Heart right ventricle (tissue), 16 donors: ENCODE measurements around the gene PCK1. TPM values are rescaled to one million over a fixed set of nuclear protein-coding genes. Genes with fewer than 3 reads are reported as not detected.

Experiments
- ATAC-seq, 8 donors: fragments of 200-7000 bp; cut with Tn5 transposase; one replicate each; pipeline ENCODE4 v1.9.1; 2020; ENCODE audit warnings: mild to moderate bottlenecking in 8 of 8, moderate library complexity in 8 of 8, moderate number of reproducible peaks in 1 of 8
- DNase-seq, 2 donors: peaks; one replicate each; pipeline ENCODE4 v3.0.0-alpha.2; 2020
- H3K27ac ChIP-seq, 10 donors: fragments of 200-600 bp; sonication (generic) in 2 of 10; one replicate each; pipeline versions ENCODE4 v1.5.0 to v1.8.0; 2020 to 2022; ENCODE audit warnings: mild to moderate bottlenecking in 3 of 10
- H3K27me3 ChIP-seq, 7 donors: fragments of 200-600 bp; one replicate each; pipeline ENCODE4 v1.8.0; 2021 to 2022; ENCODE audit warnings: mild to moderate bottlenecking in 2 of 7
- H3K36me3 ChIP-seq, 9 donors: fragments of 200-600 bp; sonication (generic) in 1 of 9; one replicate each; pipeline versions ENCODE4 v1.5.0 to v1.8.0; 2020 to 2022; ENCODE audit warnings: mild to moderate bottlenecking in 2 of 9
- H3K4me1 ChIP-seq, 9 donors: fragments of 200-600 bp; sonication (generic) in 1 of 9; one replicate each; pipeline versions ENCODE4 v1.5.0 to v1.8.0; 2020 to 2022; ENCODE audit warnings: mild to moderate bottlenecking in 4 of 9
- H3K4me3 ChIP-seq, 10 donors: fragments of 200-600 bp; sonication (generic) in 2 of 10; one replicate each; pipeline versions ENCODE4 v1.5.0 to v1.8.0; 2020 to 2022; ENCODE audit warnings: mild to moderate bottlenecking in 7 of 10, moderate library complexity in 2 of 10
- H3K9me3 ChIP-seq, 11 donors: fragments of 200-600 bp in 10 of 11; sonication (generic) in 2 of 11; one replicate each; pipeline versions ENCODE4 v1.5.0 to v1.8.0; 2013 to 2022; ENCODE audit warnings: mild to moderate bottlenecking in 2 of 11, control low read depth in 1 of 11, moderate library complexity in 1 of 11
- CTCF ChIP-seq, 9 donors: fragments of 200-600 bp; sonication (generic) in 2 of 9; IDR thresholded peaks; one replicate each; pipeline versions ENCODE4 v1.5.0 to v1.8.0; 2021 to 2022; ENCODE audit warnings: antibody characterized with exemption in 9 of 9, mild to moderate bottlenecking in 5 of 9, moderate library complexity in 1 of 9
- WGBS, 2 donors: extraction: QIAGEN DNeasy Blood & Tissue Kit; methylation state at CpG; one replicate each; pipeline ENCODE4 v1.1.7; 2013; ENCODE audit warnings: inconsistent platforms in 1 of 2; 5-methylcytosine and 5-hydroxymethylcytosine counted together
- intact Hi-C, 10 donors: fragments of 100-400 bp; cut with DNase I; formaldehyde crosslinking; loops; one replicate each; pipeline versions ENCODE4 v1.11.1 to v1.14.2; 2022
- polyA plus RNA-seq, 2 donors: library from polyadenylated mRNA; stranded (reverse); fragments of 200-250 nt; gene quantifications; one replicate each; pipeline ENCODE4 v1.2.3, GENCODE V29; 2013
- total RNA-seq, 10 donors: library from RNA; stranded (reverse); fragmentation: NEBNext Ultra II Directional in 3 of 10; extraction: Animal tissue kit (Norgen Biotek cat#: 25700) in 3 of 10; gene quantifications; one replicate each; pipeline versions ENCODE4 v1.2.1 to v1.2.4, GENCODE V29; 2021 to 2023
- donor health status: Arrhythmogenic right ventricular cardiomyopathy.
- donor health status: ischemic (EF 13 %, LVEDD 7.1; RV severe dilation, severe dysfunction).
- donor health status: healthy with polysubstance abuse.
- donor health status: DM: no; HTN: yes; CAD: no.
- donor health status: DM: no; HTN: no; CAD: no.
- donor health status: ischemic (EF 25% LVEDD 6.9; RV normal size, moderate dysfunction).
- donor health status: ischemic (EF 25% LVEDD 5.7; RV mildly dilated, moderate dysfunction).
- donor health status: healthy.
- donor health status: DM: yes; HTN: yes; CAD: no.
- donor health status: Ischemic cardiomyopathy.
- donor health status: ischemic (EF 35%, LVEDD 5.7; RV mildly dilated, moderate dysfunction).
- donor health status: nonischemic (EF 11% LVEDD 7.7; RV severe dilation, severe dysfunction).
- donor health status: DM: yes; HTN: yes; CAD: no.
- donor health status: PGD.
- donor health status: ischemic (EF 29% LVEDD 5.4; RV normal size, mild dysfunction).
- donor health status: nonischemic (EF 23%, LVEDD 6.1; RV moderate dilation, normal function).

PCK1 gene
- total and polyA plus RNA-seq, 12 donors: 0.15 to 8.5 (median 0.72) TPM; not detected in 2

- no peak for TF ChIP-seq CTCF (IDR thresholded peaks at IDR 0.05)
- Histone ChIP-seq H3K4me3 (no peak overlapping the region), H3K36me3 (no peaks in the 10 kb centered on the region), H3K4me1 (no peaks in the 10 kb centered on the region), H3K27ac (no peak overlapping the region), H3K27me3 (peaks cover 0 to 59% (median 44%) of the 10 kb centered on the region in 7 donors), H3K9me3 (no peaks in the 10 kb centered on the region)
- DNase-seq: no peak
- WGBS, 2 donors: 93 to 94% methylated on average over 12 of the region's 12 CpGs
- intact Hi-C loops: no loop called here
- no peak for ATAC-seq
Observed at GRCh38 chr20:57568960-57569359, 8.1 kb downstream of the PCK1 start.

GRCh38 chr20:57570145-57570850 lies 9.4 kb downstream of the PCK1 start:
- peaks cover 0 to 72% (median 54%) of the 10 kb centered on the region in 7 donors for H3K27me3 ChIP-seq
- no peak for TF ChIP-seq CTCF (IDR thresholded peaks at IDR 0.05)
- H3K4me1 ChIP-seq: no peaks in the 10 kb centered on the region
- ATAC-seq (no peak), DNase-seq (no peak)
- intact Hi-C loops: no loop called here
- no peak overlapping the region for H3K27ac ChIP-seq
- no peaks in the 10 kb centered on the region for H3K36me3 ChIP-seq
- no peaks in the 10 kb centered on the region for H3K9me3 ChIP-seq
- WGBS, 2 donors: 73 to 75% methylated on average over 20 of the region's 20 CpGs
- H3K4me3 ChIP-seq: no peak overlapping the region

GRCh38 chr20:57570920-57571319 lies 10.0 kb downstream of the PCK1 start:
- no peak for TF ChIP-seq CTCF (IDR thresholded peaks at IDR 0.05)
- 76 to 80% methylated on average over 8 of the region's 8 CpGs for WGBS, 2 donors
- peaks cover 0 to 78% (median 55%) of the 10 kb centered on the region in 7 donors for H3K27me3 ChIP-seq
- H3K27ac ChIP-seq: no peak overlapping the region
- no peaks in the 10 kb centered on the region for H3K4me1 ChIP-seq
- ATAC-seq (no peak), DNase-seq (no peak)
- intact Hi-C loops: no loop called here
- H3K4me3 ChIP-seq: no peak overlapping the region
- no peaks in the 10 kb centered on the region for H3K36me3 ChIP-seq
- H3K9me3 ChIP-seq: no peaks in the 10 kb centered on the region

- intact Hi-C loops: no loop called here
- DNase-seq: no peak
- Histone ChIP-seq H3K4me3 (no peak overlapping the region), H3K27me3 (peaks cover 0 to 80% (median 54%) of the 10 kb centered on the region in 7 donors), H3K36me3 (no peaks in the 10 kb centered on the region), H3K4me1 (no peaks in the 10 kb centered on the region), H3K9me3 (no peaks in the 10 kb centered on the region), H3K27ac (no peak overlapping the region)
- WGBS, 2 donors: 86 to 88% methylated on average over 3 of the region's 3 CpGs
- no peak for ATAC-seq
- TF ChIP-seq CTCF (IDR thresholded peaks at IDR 0.05): no peak
Observed at GRCh38 chr20:57571782-57572416, 11.0 kb downstream of the PCK1 start.
